ENCODE measurements around the gene FBXO31. TPM values are rescaled to one million over a fixed set of nuclear protein-coding genes. Genes with fewer than 3 reads are reported as not detected.

Gene FBXO31
- total and polyA plus RNA-seq, 10 of the 15 experiments (the other 5 are each of a cell fraction or from before 2014, with no cell fraction given), result 0.19 to 33.1 (median 10.3) TPM

- Histone ChIP-seq H2AFZ (ENCODE audit: control insufficient read depth, low read depth, low read length) (no peak overlapping the region), H4K20me1 (ENCODE audit: control insufficient read depth, insufficient read depth) (no peaks in the 10 kb centered on the region), H3K27me3 (replicated peaks in 1 of 2; ENCODE audit: control insufficient read depth in 2 of 2, insufficient read depth in 2 of 2, low read length in 1 of 2) (no peaks in the 10 kb centered on the region), H3K4me1 (ENCODE audit: control insufficient read depth, insufficient read depth, low read length) (no peaks in the 10 kb centered on the region), H3K9ac (ENCODE audit: control insufficient read depth, insufficient read depth, low read length) (no peak overlapping the region), H3K9me3 (replicated peaks; ENCODE audit: control insufficient read depth, insufficient read depth, low read length) (no peaks in the 10 kb centered on the region), H3K27ac (ENCODE audit: control insufficient read depth, insufficient read depth) (no peak overlapping the region), H3K36me3 (ENCODE audit: control insufficient read depth in 2 of 2, insufficient read depth in 2 of 2, low read length in 1 of 2) (peaks cover 0 to 4% of the 10 kb centered on the region in 2 experiments; a peak in 3 of 4 replicates), H3K79me2 (ENCODE audit: control insufficient read depth, insufficient read depth, low read length) (no peaks in the 10 kb centered on the region), H3K4me2 (ENCODE audit: control insufficient read depth, insufficient read depth) (no peak overlapping the region), H3K4me3 (no peak overlapping the region)
- in situ Hi-C loops (cut with MboI), result no loop called here
- RAD21 ChIA-PET (ENCODE audit: unreplicated experiment), result interaction anchor here (0.6 kb wide), 1 partner anchor 67 kb away, joined by 3 read pairs; no protein-coding TSS in a partner anchor
- DNase-seq (ENCODE audit: low read depth, low spot score) (no peak), FAIRE-seq (no peak), ATAC-seq (no peak)
- CTCF ChIA-PET, result interaction anchor here (1.2 kb wide), 1 partner anchor 44 kb away, joined by 3 read pairs; no protein-coding TSS in a partner anchor
- WGBS (ENCODE audit: insufficient coverage, insufficient replicate concordance, low lambda C conversion rate, missing lambda C conversion rate), result 91% methylated on average over 8 of the region's 8 CpGs
- no TSS peak for BruUV-seq (replicated peaks)
- POLR2A ChIA-PET, result interaction anchor here (0.6 kb wide), 1 partner anchor 30 kb away, joined by 3 read pairs; no protein-coding TSS in a partner anchor
- SMC1A ChIA-PET (ENCODE audit: uncharacterized antibody, unreplicated experiment), result no interaction called here
- TF ChIP-seq FOXM1 (IDR thresholded peaks at IDR 0.05; ENCODE audit: low read depth, low read length) (no peak), FOXK2 (IDR thresholded peaks at IDR 0.05) (no peak), ATF7 (IDR thresholded peaks at IDR 0.05; ENCODE audit: low read depth) (no peak), MYB (IDR thresholded peaks at IDR 0.05; ENCODE audit: borderline replicate concordance, low read depth, low read length) (no peak), HDAC6 (IDR thresholded peaks at IDR 0.05; ENCODE audit: unreplicated experiment) (no peak), LARP7 (IDR thresholded peaks at IDR 0.05) (no peak), PAX5 (IDR thresholded peaks at IDR 0.05; ENCODE audit: borderline replicate concordance, low read depth, low read length) (no peak), GATAD2B (conservative IDR thresholded peaks at IDR 0.05; ENCODE audit: low read depth) (no peak), BRCA1 (IDR thresholded peaks at IDR 0.05; ENCODE audit: low read depth, low read length) (no peak), STAT3 (IDR thresholded peaks at IDR 0.05; ENCODE audit: low read depth, low read length) (no peak), MAX (IDR thresholded peaks at IDR 0.05; ENCODE audit: low read depth, low read length) (no peak), BCL11A (IDR thresholded peaks at IDR 0.05; ENCODE audit: low read depth, low read length) (no peak), IRF4 (IDR thresholded peaks at IDR 0.05; ENCODE audit: low read depth, low read length) (no peak), YY1 (IDR thresholded peaks at IDR 0.05; ENCODE audit: low read depth, low read length) (no peak), IKZF2 (IDR thresholded peaks at IDR 0.05) (no peak), MTA3 (IDR thresholded peaks at IDR 0.05; ENCODE audit: borderline replicate concordance, low read length) (no peak), NBN (IDR thresholded peaks at IDR 0.05) (no peak), RCOR1 (conservative IDR thresholded peaks at IDR 0.05; ENCODE audit: low read depth, low read length) (no peak)
- TF ChIP-seq, protein P1, sequence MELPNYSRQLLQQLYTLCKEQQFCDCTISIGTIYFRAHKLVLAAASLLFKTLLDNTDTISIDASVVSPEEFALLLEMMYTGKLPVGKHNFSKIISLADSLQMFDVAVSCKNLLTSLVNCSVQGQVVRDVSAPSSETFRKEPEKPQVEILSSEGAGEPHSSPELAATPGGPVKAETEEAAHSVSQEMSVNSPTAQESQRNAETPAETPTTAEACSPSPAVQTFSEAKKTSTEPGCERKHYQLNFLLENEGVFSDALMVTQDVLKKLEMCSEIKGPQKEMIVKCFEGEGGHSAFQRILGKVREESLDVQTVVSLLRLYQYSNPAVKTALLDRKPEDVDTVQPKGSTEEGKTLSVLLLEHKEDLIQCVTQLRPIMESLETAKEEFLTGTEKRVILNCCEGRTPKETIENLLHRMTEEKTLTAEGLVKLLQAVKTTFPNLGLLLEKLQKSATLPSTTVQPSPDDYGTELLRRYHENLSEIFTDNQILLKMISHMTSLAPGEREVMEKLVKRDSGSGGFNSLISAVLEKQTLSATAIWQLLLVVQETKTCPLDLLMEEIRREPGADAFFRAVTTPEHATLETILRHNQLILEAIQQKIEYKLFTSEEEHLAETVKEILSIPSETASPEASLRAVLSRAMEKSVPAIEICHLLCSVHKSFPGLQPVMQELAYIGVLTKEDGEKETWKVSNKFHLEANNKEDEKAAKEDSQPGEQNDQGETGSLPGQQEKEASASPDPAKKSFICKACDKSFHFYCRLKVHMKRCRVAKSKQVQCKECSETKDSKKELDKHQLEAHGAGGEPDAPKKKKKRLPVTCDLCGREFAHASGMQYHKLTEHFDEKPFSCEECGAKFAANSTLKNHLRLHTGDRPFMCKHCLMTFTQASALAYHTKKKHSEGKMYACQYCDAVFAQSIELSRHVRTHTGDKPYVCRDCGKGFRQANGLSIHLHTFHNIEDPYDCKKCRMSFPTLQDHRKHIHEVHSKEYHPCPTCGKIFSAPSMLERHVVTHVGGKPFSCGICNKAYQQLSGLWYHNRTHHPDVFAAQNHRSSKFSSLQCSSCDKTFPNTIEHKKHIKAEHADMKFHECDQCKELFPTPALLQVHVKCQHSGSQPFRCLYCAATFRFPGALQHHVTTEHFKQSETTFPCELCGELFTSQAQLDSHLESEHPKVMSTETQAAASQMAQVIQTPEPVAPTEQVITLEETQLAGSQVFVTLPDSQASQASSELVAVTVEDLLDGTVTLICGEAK (IDR thresholded peaks at IDR 0.05; ENCODE audit: borderline replicate concordance), result no peak
- TF ChIP-seq, protein P2, sequence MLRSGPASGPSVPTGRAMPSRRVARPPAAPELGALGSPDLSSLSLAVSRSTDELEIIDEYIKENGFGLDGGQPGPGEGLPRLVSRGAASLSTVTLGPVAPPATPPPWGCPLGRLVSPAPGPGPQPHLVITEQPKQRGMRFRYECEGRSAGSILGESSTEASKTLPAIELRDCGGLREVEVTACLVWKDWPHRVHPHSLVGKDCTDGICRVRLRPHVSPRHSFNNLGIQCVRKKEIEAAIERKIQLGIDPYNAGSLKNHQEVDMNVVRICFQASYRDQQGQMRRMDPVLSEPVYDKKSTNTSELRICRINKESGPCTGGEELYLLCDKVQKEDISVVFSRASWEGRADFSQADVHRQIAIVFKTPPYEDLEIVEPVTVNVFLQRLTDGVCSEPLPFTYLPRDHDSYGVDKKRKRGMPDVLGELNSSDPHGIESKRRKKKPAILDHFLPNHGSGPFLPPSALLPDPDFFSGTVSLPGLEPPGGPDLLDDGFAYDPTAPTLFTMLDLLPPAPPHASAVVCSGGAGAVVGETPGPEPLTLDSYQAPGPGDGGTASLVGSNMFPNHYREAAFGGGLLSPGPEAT (IDR thresholded peaks at IDR 0.05; ENCODE audit: low read depth), result no peak
- intact Hi-C loops (cut with micrococcal nuclease; ENCODE audit: unreplicated experiment), result no loop called here
Measured at GRCh38 chr16:87350031-87350430, 33.5 kb downstream of the FBXO31 start.
